AG04450 (cell line): ENCODE measurements around the gene PIKFYVE. TPM values are rescaled to one million over a fixed set of nuclear protein-coding genes. Genes with fewer than 3 reads are reported as not detected.

ENCODE experiments used
- CTCF ChIA-PET: fragments of 300-600, 350-600 bp; formaldehyde crosslinking; extraction: SDS; loops from one replicate; lab custom pipeline; 2022; ENCODE audit warnings: antibody characterized with exemption, inconsistent platforms; lab: Charles Lee
- POLR2A ChIA-PET: fragments of 350-600 bp; formaldehyde crosslinking; extraction: SDS; loops from one replicate; lab custom pipeline; 2021; ENCODE audit warnings: antibody characterized with exemption, inconsistent platforms; lab: Yijun Ruan, JAX
- DNase-seq: peaks from one replicate; pipeline ENCODE4 v3.0.0-alpha.2; 2011; ENCODE audit warnings: low read depth, low spot score
- H3K27ac ChIP-seq: one replicate; pipeline ENCODE4 v1.5.1; 2012; ENCODE audit warnings: low read depth, low read length, control low read depth
- H3K27me3 ChIP-seq: one replicate; pipeline ENCODE4 v1.6.0; 2012; ENCODE audit warnings: low read length; ENCODE audit not compliant: control insufficient read depth, insufficient read depth
- H3K4me3 ChIP-seq: 2 replicates; pipeline ENCODE4 v1.5.1; 2011; ENCODE audit warnings: mild to moderate bottlenecking, low read depth, low read length, control low read depth
- H3K9me3 ChIP-seq: 2 replicates; pipeline ENCODE4 v1.5.1; 2012; ENCODE audit warnings: low read length; ENCODE audit not compliant: control insufficient read depth, insufficient read depth
- polyA plus RNA-seq: library from polyadenylated mRNA; depleted of rRNA; stranded (reverse); fragments of >200 nt; gene quantifications from 2 replicates; pipeline ENCODE4 v1.2.3, GENCODE V29; 2011
- TF ChIP-seq, protein P1 (sequence below): IDR thresholded peaks from 2 replicates; pipeline ENCODE4 v1.5.1; 2011; ENCODE audit warnings: low read depth, low read length, control low read depth, inconsistent platforms

The PIKFYVE gene
- polyA plus RNA-seq, 1 experiment: 23.8 TPM

GRCh38 chr2:208269091-208269490, 3.0 kb downstream of the PIKFYVE start:
- no peak overlapping the region for H3K27ac ChIP-seq
- ChIA-PET POLR2A (no interaction called here), CTCF (interaction anchor here (1.5 to 5.9 kb wide), 4 partner anchors 15 to 229 kb away, joined by 4 to 57 read pairs (median 11); partner anchors contain the start of gene IDH1)
- TF ChIP-seq, protein P1, sequence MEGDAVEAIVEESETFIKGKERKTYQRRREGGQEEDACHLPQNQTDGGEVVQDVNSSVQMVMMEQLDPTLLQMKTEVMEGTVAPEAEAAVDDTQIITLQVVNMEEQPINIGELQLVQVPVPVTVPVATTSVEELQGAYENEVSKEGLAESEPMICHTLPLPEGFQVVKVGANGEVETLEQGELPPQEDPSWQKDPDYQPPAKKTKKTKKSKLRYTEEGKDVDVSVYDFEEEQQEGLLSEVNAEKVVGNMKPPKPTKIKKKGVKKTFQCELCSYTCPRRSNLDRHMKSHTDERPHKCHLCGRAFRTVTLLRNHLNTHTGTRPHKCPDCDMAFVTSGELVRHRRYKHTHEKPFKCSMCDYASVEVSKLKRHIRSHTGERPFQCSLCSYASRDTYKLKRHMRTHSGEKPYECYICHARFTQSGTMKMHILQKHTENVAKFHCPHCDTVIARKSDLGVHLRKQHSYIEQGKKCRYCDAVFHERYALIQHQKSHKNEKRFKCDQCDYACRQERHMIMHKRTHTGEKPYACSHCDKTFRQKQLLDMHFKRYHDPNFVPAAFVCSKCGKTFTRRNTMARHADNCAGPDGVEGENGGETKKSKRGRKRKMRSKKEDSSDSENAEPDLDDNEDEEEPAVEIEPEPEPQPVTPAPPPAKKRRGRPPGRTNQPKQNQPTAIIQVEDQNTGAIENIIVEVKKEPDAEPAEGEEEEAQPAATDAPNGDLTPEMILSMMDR: peak; percentile 10; the same call in 1 of the 2 replicates
- H3K27me3 ChIP-seq: no peaks in the 10 kb centered on the region
- H3K4me3 ChIP-seq: no peak overlapping the region
- no peak for DNase-seq
- no peaks in the 10 kb centered on the region for H3K9me3 ChIP-seq

DNA sequence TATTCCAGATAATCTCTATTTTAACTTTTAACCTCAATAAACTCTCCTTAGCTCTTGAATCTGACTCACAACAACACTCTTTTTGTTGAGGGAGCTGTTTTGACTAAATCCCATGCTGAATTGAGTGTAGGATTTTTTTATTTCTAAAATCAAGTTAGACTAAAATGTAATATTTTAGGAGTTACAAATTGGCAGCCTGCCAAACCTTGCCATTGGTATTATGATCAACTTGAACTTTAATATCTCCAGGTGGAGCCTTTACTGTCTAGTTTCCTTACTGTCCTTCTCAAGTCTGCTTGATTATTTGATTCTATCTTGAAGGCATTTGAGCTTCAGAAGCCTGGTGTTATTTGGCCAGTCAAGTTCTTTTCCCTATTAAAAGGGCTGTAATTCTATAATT, 8.7 kb downstream of the PIKFYVE start:
- no peak for DNase-seq
- ChIA-PET CTCF (interaction anchor here (0.6 to 1.1 kb wide), 2 partner anchors 47 to 100 kb away, joined by 4 to 7 read pairs; no protein-coding TSS in a partner anchor), POLR2A (no interaction called here)
- TF ChIP-seq, protein P1: no peak
- H3K9me3 ChIP-seq: no peaks in the 10 kb centered on the region
- no peak overlapping the region for H3K27ac ChIP-seq
- no peak overlapping the region for H3K4me3 ChIP-seq
- H3K27me3 ChIP-seq: no peaks in the 10 kb centered on the region

- Histone ChIP-seq H3K9me3 (no peaks in the 10 kb centered on the region), H3K4me3 (no peak overlapping the region), H3K27ac (no peak overlapping the region), H3K27me3 (no peaks in the 10 kb centered on the region)
- POLR2A ChIA-PET: no interaction called here
- TF ChIP-seq, protein P1: no peak
- no peak for DNase-seq
- CTCF ChIA-PET: interaction anchor here (0.7 to 1.2 kb wide), 2 partner anchors 26 to 103 kb away, joined by 3 to 5 read pairs; no protein-coding TSS in a partner anchor
Observed at GRCh38 chr2:208278549-208278948, 12.5 kb downstream of the PIKFYVE start.

GRCh38 chr2:208279236-208279635, 13.2 kb downstream of the PIKFYVE start:
- Histone ChIP-seq H3K27me3 (no peaks in the 10 kb centered on the region), H3K9me3 (no peaks in the 10 kb centered on the region), H3K4me3 (no peak overlapping the region), H3K27ac (no peak overlapping the region)
- ChIA-PET POLR2A (no interaction called here), CTCF (interaction anchor here (1.2 kb wide), 2 partner anchors 9 to 104 kb away, joined by 4 to 5 read pairs; no protein-coding TSS in a partner anchor)
- DNase-seq: no peak
- TF ChIP-seq, protein P1: no peak

- Histone ChIP-seq H3K27me3 (no peaks in the 10 kb centered on the region), H3K27ac (no peak overlapping the region), H3K9me3 (no peaks in the 10 kb centered on the region), H3K4me3 (no peak overlapping the region)
- CTCF ChIA-PET: interaction anchor here (1.2 kb wide), 2 partner anchors 10 to 104 kb away, joined by 3 to 4 read pairs; no protein-coding TSS in a partner anchor
- POLR2A ChIA-PET: interaction anchor here (1.0 kb wide), 1 partner anchor 14 kb away, joined by 3 read pairs; the partner anchor contains the start of gene PIKFYVE
- no peak for DNase-seq
- TF ChIP-seq, protein P1: no peak
Observed at GRCh38 chr2:208280234-208280633, 14.2 kb downstream of the PIKFYVE start.
